ENCODE data around the gene OGDH.
"Not testable (repeated sequence)": the region's sequence is repeated elsewhere in the genome, so short reads cannot be mapped to it uniquely, and the experiment has no call there.

Gene OGDH

GRCh38 chr7:44580945-44581878 lies 25.2 kb upstream of the OGDH start:
- no peak for DNase-seq (ENCODE audit: low spot score)

GRCh38 chr7:44581879-44582603 lies 24.4 kb upstream of the OGDH start, which contains the start of gene TMED4:
Gene TMED4 (minus strand): TSS chr7:44582231. CDS start chr7:44582206, 25 bp downstream.
- peak; percentile 99 for DNase-seq (ENCODE audit: low spot score)

GRCh38 chr7:44583146-44583865 lies 23.1 kb upstream of the OGDH start:
- DNase-seq (ENCODE audit: low spot score), result no peak

- DNase-seq (ENCODE audit: low spot score), result peak; percentile 75
These were observed 18.4 kb upstream of the OGDH start for GRCh38 chr7:44587843-44588711.

- DNase-seq (ENCODE audit: low spot score), result no peak
These were observed 15.5 kb upstream of the OGDH start for GRCh38 chr7:44590910-44591309.

- DNase-seq (ENCODE audit: low spot score), result no peak
These were observed 10.3 kb upstream of the OGDH start for GRCh38 chr7:44595934-44596635.

- not testable (repeated sequence) for DNase-seq (ENCODE audit: low spot score)
These were observed 9.2 kb upstream of the OGDH start for GRCh38 chr7:44597181-44597580.

GRCh38 chr7:44599222-44599621 lies 7.2 kb upstream of the OGDH start:
- DNase-seq (ENCODE audit: low spot score), result no peak

- DNase-seq (ENCODE audit: low spot score), result no peak
These were observed 3.9 kb upstream of the OGDH start for GRCh38 chr7:44602576-44602910.

- no peak for DNase-seq (ENCODE audit: low spot score)
These were observed 3.2 kb upstream of the OGDH start for GRCh38 chr7:44603193-44603592.

GRCh38 chr7:44604941-44605340 lies 1.5 kb upstream of the OGDH start:
- DNase-seq (ENCODE audit: low spot score), result no peak

- DNase-seq (ENCODE audit: low spot score), result no peak
These were observed 978 bp downstream of the OGDH start for GRCh38 chr7:44607141-44608068.

- no peak for DNase-seq (ENCODE audit: low spot score)
These were observed 2.7 kb downstream of the OGDH start for GRCh38 chr7:44608916-44609648.

- no peak for DNase-seq (ENCODE audit: low spot score)
These were observed 3.4 kb downstream of the OGDH start for GRCh38 chr7:44609829-44610228.

GRCh38 chr7:44615149-44615611 lies 8.8 kb downstream of the OGDH start:
- no peak for DNase-seq (ENCODE audit: low spot score)

GRCh38 chr7:44615793-44616192 lies 9.4 kb downstream of the OGDH start:
- DNase-seq (ENCODE audit: low spot score), result no peak

GRCh38 chr7:44616545-44616944 lies 10.1 kb downstream of the OGDH start:
- no peak for DNase-seq (ENCODE audit: low spot score)

GRCh38 chr7:44617225-44617890 lies 10.9 kb downstream of the OGDH start:
- no peak for DNase-seq (ENCODE audit: low spot score)

Data from kidney capillary endothelial cell (primary cell).